ENCODE data around the gene ZDHHC8.

The ZDHHC8 gene

GRCh38 chr22:20131597-20131858, at the start of gene ZDHHC8:
ZDHHC8 (plus strand) TSS chr22:20131804; CDS start chr22:20131948, 144 bp downstream.
- peak in 1 of 2 experiments; percentile 55 for DNase-seq

GRCh38 chr22:20083157-20083890, 48.3 kb upstream of the ZDHHC8 start:
- DNase-seq: no peak

DNA sequence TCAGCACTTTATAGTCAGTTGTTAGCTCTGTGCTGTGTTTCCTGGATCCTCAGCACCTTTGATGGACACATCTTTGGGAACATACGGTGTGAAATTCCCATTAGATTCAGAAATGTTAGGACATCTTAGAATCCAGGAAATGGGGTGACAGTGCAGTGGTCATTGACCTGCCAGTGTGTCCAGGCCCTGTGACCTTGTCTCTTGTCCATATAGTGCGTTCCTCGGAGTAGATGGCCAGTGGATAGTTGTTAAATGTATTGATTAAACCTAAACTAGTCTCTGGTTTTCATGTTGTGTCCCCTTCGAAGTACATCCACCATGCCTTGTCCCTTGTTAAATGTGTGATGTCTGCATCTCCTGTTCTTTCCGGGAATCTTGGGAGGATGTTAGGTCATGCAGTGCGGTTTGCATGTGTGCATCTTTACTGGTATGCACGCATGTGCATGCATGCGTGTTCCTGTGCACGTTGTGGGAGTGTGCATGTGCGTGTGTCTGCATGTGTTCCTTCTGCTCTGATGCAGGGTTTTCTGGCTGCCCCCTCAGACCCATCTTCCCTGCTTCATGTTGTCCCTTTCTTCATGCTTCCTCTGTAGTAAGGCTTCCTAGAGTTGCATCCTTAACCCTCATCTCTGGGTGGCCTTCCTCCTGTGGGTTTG, 47.6 kb upstream of the ZDHHC8 start:
- no peak for DNase-seq

- DNase-seq: peak in 1 of 2 experiments; percentile 28
Measured at GRCh38 chr22:20084547-20085413, 46.8 kb upstream of the ZDHHC8 start.

GRCh38 chr22:20085651-20086050, 46.0 kb upstream of the ZDHHC8 start:
- DNase-seq: no peak

- DNase-seq: no peak
Measured at GRCh38 chr22:20086101-20086599, 45.5 kb upstream of the ZDHHC8 start.

DNA sequence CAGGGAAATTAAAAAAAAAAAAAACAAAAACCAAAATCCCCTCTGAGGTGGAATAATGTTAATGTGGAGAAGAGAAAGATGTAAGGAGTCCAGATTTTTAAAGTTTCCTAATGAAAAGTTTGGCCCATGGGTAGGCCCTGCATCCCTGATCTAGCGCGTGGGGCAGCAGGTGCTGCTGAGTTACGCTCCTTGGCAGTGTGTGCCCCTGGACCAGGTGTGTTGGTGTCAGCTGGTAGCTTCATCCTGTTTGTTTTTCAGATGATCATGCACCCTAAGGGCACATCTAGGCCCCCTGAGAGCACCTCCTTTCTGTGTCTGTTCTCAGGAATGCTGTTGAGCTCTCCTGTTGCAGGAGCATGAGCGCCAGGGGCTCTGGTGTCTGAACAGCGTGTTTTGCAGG, 44.8 kb upstream of the ZDHHC8 start:
- DNase-seq: no peak

GRCh38 chr22:20087319-20088262, 44.0 kb upstream of the ZDHHC8 start:
- DNase-seq: no peak

DNA sequence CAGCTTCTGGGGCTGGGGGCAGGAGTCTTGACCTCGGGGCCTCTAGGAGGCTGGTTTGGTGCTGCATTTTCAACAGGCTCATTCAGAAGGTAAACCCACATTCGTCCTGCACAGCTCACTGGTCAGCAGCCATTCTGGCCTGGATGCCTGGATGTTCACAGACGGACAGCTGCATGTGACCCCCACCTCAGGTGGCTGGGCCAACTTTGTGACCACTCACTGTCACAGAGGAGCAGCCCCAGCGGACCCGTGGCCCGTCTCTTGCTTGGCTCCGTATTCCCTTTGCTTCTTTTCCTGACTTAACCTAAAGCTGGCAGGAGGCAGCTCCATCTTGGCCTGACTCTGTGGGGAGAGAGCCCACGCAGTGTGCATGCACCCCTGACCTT, 43.3 kb upstream of the ZDHHC8 start:
- DNase-seq: no peak

DNA sequence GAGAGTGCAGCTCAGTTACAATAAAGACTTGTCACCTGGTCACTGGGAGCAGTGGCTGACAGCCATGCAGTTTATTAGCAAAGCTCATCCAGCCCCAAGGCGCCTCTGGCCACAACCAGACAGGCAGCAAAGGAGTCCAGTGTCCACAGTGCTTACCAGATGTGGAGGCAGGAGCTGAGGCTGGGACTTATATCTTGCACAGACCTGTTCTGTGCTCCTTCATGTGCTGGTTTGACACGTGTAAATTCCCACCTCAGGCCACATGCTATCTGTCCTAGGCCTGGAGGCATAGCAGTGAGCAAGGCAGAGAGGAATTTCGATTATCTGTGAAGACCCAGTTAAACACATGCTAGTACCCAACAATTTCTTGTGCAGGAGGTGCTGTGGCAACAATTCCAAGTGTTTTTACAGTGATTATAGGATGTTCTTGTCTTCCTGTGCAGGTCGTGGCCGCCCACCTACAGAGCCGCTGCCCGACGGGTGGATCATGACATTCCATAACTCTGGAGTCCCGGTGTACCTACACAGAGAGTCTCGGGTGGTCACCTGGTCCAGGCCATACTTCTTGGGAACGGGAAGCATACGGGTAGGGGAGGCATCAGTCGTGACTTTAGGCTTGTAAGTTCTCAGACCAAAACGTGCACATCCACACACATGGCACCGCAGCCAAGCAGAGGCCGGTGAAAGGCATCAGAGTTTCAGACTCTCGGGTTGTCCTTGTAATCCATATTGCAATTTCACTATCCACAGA, 42.2 kb upstream of the ZDHHC8 start:
- DNase-seq: no peak

DNA sequence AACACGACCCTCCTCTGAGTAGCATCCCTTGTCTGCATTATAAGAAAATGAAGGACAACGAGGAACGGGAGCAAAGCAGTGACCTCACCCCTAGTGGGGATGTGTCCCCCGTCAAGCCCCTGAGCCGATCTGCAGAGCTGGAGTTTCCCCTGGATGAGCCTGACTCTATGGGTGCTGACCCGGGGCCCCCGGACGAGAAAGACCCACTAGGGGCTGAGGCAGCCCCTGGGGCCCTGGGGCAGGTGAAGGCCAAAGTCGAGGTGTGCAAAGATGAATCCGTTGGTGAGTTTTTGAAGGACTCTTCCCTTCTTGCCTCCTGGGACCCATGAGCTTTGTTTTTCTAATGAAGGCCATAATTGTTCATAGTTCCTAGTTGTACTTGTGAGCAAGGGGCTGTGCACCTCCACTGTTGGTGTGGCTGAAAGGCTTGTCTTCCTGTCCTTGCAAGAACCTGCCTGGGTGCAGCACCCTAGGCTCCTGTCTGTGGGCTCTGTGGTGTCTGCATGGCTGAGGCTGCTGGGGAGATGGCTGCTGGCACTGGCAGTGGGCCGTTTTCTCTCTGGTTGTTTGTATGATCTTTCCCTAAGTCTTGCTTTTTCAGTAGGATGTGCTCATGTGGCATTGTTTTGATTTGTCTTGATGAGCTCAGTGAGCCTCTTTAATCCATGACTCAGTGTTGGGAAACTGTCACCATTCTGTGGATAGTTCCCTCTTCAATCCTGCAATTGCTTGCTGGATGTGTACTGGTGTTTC, 41.5 kb upstream of the ZDHHC8 start:
- DNase-seq: no peak

- no peak for DNase-seq
Measured at GRCh38 chr22:20090730-20091240, 40.8 kb upstream of the ZDHHC8 start.

GRCh38 chr22:20091690-20092476, 39.7 kb upstream of the ZDHHC8 start:
- DNase-seq: no peak

DNA sequence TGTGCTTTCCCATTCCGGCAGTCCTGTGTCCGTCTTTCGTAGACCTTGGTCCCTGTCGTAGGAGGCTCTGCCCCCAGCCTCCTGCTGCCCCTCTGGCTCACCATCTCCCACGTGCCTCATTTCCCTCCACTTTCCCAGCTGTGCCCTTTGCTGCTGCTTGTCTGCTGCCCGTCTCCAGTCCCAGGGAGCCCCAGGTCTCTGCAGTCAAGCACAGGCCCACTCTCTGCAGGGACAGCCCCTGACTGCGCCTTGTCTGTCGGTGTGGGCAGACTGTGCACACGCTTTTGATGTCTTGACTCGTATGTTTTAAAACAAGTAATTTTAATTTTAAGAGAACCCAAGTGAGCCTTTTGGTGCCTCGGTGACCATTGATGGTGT, 39.1 kb upstream of the ZDHHC8 start:
- no peak for DNase-seq

- DNase-seq: no peak
Measured at GRCh38 chr22:20093418-20094196, 38.0 kb upstream of the ZDHHC8 start.

DNA sequence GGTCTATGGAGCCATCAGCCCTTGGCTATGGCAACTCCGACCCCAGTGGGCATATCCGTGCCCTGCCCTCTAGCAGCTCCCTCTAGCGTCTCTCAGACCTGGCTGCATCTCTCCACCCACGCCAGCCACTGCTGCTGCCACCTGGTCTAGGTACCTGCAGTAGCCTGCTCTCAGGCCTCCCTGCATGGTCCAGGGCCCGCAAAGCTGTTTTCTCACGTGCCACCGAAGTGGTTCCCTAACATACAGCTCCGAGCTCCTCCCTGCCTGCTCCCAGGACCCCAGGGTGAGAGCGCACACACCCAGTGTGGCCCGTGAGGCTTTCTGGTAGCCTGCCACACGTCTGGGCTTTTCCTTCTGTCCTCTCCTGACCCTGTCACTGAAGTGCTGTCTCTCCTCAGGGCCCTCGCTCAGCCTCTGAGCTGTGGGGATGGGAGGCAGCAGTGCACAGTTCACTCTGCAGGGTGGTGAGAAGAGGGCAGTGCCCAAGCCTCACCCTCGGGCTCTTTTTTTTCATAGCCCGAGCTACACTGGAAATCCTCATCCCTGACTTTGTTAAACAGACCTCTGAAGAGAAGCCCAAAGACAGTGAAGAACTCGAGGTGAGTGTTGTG, 37.3 kb upstream of the ZDHHC8 start:
- no peak for DNase-seq

GRCh38 chr22:20095521-20095920, 36.1 kb upstream of the ZDHHC8 start:
- no peak for DNase-seq

DNA sequence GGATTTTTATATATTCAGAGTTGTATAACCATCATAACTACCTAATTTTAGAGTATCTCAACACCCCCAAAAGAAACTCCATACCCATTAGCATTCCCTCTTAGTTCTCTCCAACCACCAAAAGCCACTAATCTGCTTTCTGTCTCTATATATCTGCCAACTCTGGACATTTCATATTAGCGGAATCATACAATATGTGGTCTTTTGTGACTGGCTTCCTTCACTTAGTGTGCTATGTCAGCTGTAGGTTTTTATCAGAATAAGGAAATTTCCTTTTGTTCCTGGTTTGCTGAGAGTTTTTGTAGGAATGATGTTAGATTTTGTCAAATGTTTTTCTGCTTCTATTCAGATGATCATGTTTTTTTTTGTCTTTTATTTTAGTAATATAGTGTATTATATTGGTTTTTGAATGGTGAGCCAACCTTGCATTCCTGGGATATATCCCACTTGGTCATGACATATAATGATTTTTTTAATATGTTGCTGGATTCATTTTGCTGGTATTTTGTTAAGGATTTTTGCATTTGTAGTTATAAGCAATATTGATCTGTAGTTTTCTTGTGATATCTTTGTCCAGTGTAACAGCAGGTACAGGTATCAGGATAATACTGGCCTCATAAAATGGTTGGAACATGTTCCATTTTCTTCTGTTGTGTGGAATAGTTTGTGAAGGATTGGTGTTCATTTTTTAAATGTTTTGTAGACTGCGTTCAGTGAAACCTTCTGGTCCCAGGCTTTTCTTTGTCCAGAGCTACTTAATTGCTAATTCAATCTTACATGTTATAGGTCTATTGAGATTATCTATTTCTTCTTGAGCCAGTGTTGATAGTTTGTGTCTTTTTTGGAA, 34.8 kb upstream of the ZDHHC8 start:
- no peak for DNase-seq

Measured in NCI-H526 (cell line).